T-helper 2 cell treated with Interferon-gamma antibody and Interleukin-4, amounts not matched to agents 5 μg/mL and 100 μg/mL, for 36 hours (primary cell): ENCODE data around the gene SMARCD1.
A peak's percentile ranks its signal among the peaks of the same experiment; 100 is the strongest.

ENCODE experiments used
- DNase-seq: peaks from one replicate; pipeline ENCODE4 v3.0.0; 2021; ENCODE audit warnings: low spot score
- H3K27ac Mint-ChIP-seq: one replicate; pipeline ENCODE4 v1.8.0; 2021; ENCODE audit warnings: mild to moderate bottlenecking, mixed read lengths
- H3K27me3 Mint-ChIP-seq: one replicate; pipeline ENCODE4 v1.8.0; 2021; ENCODE audit warnings: low read depth, mixed read lengths
- H3K36me3 Mint-ChIP-seq: one replicate; pipeline ENCODE4 v1.8.0; 2021; ENCODE audit warnings: low read depth, mixed read lengths
- H3K4me1 Mint-ChIP-seq: one replicate; pipeline ENCODE4 v1.8.0; 2021; ENCODE audit warnings: low read depth, mixed read lengths
- H3K4me3 Mint-ChIP-seq: one replicate; pipeline ENCODE4 v1.8.0; 2022; ENCODE audit warnings: mild to moderate bottlenecking, moderate library complexity, mixed read lengths
- H3K9me3 Mint-ChIP-seq: one replicate; pipeline ENCODE4 v1.8.0; 2021; ENCODE audit warnings: mixed read lengths

Gene SMARCD1

DNA sequence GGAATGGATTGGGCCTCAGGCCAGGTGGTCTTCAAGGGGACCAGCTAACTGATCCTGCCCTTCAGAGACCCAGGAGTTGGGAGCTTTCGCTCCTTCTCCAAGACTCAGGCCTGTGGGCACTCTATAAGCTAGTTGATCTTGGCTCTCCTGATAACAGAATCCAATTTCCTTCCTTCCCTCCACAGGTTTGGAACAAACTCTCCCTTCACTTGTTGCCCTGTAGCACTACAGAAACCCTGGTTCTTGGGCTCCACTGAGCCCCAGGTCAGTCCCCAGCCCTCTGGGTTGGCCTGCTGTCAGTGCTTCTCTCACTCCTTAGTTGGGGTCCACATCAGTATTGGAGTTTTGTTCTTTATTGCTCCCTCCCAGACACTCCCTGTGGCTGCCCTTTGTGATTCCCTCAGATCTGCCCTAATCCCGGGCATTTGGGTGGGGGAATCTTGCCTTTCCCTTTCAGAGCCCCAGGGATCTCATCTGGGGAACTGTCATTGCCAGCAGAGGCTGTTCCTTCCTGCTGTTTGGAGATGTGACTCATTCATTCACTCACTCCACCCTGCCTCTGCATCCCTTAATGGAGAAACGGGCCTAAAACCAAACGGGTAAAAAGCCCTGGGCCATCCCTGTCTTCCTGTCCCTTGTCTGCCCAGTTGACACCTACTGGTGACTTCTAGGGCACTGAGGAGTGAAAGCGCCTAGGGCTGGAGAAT is 14.3 kb downstream of the SMARCD1 start:
- no peak overlapping the region for H3K27ac Mint-ChIP-seq
- no peaks in the 10 kb centered on the region for H3K27me3 Mint-ChIP-seq
- H3K4me3 Mint-ChIP-seq: no peak overlapping the region
- DNase-seq: no peak
- no peaks in the 10 kb centered on the region for H3K9me3 Mint-ChIP-seq
- no peaks in the 10 kb centered on the region for H3K4me1 Mint-ChIP-seq
- peaks cover 45% of the 10 kb centered on the region for H3K36me3 Mint-ChIP-seq

- H3K4me1 Mint-ChIP-seq: no peaks in the 10 kb centered on the region
- H3K36me3 Mint-ChIP-seq: peaks cover 38% of the 10 kb centered on the region
- no peak overlapping the region for H3K27ac Mint-ChIP-seq
- H3K4me3 Mint-ChIP-seq: no peak overlapping the region
- no peak for DNase-seq
- no peaks in the 10 kb centered on the region for H3K9me3 Mint-ChIP-seq
- H3K27me3 Mint-ChIP-seq: no peaks in the 10 kb centered on the region
These were observed 15.4 kb downstream of the SMARCD1 start for GRCh38 chr12:50100561-50100960.

- Mint-ChIP-seq H3K36me3 (peaks cover 27% of the 10 kb centered on the region), H3K9me3 (no peaks in the 10 kb centered on the region), H3K4me1 (no peaks in the 10 kb centered on the region), H3K27me3 (no peaks in the 10 kb centered on the region), H3K4me3 (no peak overlapping the region), H3K27ac (no peak overlapping the region)
- DNase-seq: no peak
These were observed 16.5 kb downstream of the SMARCD1 start for GRCh38 chr12:50101663-50102062.

GRCh38 chr12:50102131-50102531 is 17.0 kb downstream of the SMARCD1 start:
- no peaks in the 10 kb centered on the region for H3K27me3 Mint-ChIP-seq
- no peak overlapping the region for H3K27ac Mint-ChIP-seq
- no peak overlapping the region for H3K4me3 Mint-ChIP-seq
- H3K9me3 Mint-ChIP-seq: no peaks in the 10 kb centered on the region
- peaks cover 23% of the 10 kb centered on the region for H3K36me3 Mint-ChIP-seq
- no peak for DNase-seq
- no peaks in the 10 kb centered on the region for H3K4me1 Mint-ChIP-seq

GRCh38 chr12:50102646-50103309 is 17.6 kb downstream of the SMARCD1 start:
- Mint-ChIP-seq H3K9me3 (no peaks in the 10 kb centered on the region), H3K4me1 (no peaks in the 10 kb centered on the region), H3K27me3 (no peaks in the 10 kb centered on the region), H3K4me3 (no peak overlapping the region), H3K36me3 (peaks cover 19% of the 10 kb centered on the region), H3K27ac (no peak overlapping the region)
- no peak for DNase-seq

DNA sequence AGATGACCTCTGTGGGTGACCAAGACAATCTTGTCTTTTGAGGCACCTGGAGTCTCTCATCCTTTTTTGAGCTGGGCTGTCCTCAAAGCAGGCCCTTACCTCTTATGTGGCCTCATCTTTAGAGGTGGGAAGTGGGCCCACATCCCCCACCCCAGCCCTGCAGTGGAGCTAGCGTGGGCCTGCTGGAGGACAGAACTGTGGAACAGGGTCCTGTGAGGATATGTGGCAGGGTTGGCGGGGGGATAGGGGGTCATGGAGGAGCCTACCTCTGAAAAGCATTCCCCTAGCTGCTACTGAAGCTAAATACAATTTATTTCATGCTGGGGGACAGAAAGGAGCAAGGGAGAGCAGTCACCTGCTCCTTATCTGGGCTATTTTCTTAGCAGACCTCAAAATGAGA is 18.2 kb downstream of the SMARCD1 start:
- Mint-ChIP-seq H3K4me1 (no peaks in the 10 kb centered on the region), H3K36me3 (peaks cover 15% of the 10 kb centered on the region), H3K27ac (no peak overlapping the region), H3K27me3 (no peaks in the 10 kb centered on the region), H3K9me3 (no peaks in the 10 kb centered on the region), H3K4me3 (no peak overlapping the region)
- no peak for DNase-seq

DNA sequence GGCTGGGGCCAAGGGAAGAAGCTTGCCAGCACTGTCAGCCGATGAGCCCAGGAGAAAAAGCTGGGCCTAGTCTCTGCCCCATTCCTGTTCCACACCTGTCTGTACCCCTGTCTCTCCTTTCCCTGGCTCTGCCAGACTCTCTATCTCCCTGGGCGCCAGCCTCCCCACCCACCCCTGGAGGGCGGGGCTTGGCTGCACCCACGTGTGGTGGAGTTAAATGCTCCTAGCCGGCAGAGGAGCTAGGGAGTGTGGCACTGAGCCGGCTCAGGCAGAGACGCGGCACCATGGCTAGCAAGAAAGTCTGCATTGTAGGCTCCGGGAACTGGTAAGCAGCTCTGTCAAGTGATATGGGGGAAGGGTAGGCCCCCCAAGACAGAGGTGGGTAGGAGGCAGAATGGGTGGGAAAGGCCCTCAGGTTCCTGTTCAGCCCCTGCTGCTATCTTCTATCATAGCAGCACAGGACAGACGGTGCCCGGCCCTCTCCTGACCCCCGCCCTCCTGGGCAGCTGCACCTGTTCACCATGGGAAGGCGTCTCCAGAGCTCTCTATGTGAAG is 18.7 kb downstream of the SMARCD1 start, which contains the start of gene GPD1:
Gene GPD1 (plus strand): TSS at position 242 of the 555 bp plus-strand sequence. CDS start 43 bp downstream, at position 285.
- H3K4me3 Mint-ChIP-seq: no peak within 1 kb of the TSS
- H3K36me3 Mint-ChIP-seq: peaks cover 14% of the 10 kb centered on the region
- no peaks in the 10 kb centered on the region for H3K27me3 Mint-ChIP-seq
- no peak for DNase-seq
- H3K27ac Mint-ChIP-seq: no peak within 1 kb of the TSS
- no peaks in the 10 kb centered on the region for H3K4me1 Mint-ChIP-seq
- no peaks in the 10 kb centered on the region for H3K9me3 Mint-ChIP-seq

DNA sequence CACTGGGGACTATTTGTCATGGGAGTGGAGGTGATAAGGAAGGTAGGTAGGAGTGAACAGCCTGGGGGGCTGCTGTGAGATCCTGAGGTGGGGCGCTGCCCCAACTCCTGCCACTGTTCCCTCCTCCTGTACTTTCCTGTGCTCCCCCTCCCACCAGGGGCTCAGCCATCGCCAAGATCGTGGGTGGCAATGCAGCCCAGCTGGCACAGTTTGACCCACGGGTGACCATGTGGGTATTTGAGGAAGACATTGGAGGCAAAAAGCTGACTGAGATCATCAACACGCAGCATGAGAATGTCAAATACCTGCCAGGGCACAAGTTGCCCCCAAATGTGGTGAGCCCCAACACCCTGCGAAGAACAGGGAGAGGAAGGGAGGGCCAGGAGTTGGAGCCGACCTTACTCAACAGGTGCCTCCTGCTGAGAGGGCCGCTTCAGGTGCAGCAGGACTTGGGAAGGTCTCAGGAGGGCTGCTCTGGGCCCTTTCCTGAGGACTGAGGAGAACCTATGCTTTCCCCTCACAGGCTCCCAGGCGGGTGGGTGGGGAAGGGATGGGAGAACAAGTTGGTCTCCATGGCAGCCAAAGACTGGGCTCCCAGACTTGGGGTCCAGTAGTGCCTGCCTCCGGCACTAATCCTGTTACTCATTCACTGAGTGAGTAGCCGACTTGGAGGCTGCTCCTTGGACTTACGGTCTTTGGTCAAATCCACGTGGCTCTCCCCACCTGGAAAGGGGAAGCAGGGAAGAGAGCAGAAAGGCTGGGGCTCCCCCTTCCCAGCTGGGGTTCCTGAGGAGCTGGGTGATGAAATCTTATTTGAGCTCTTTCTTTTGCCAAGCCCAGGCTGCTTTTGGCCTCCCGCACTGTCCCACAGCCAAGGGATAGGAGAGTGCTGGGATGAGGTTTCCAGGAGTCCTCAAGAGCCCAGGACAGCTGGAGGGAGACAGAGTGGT is 19.6 kb downstream of the SMARCD1 start:
- Mint-ChIP-seq H3K9me3 (no peaks in the 10 kb centered on the region), H3K4me3 (no peak overlapping the region), H3K27me3 (no peaks in the 10 kb centered on the region), H3K27ac (no peak overlapping the region), H3K4me1 (no peaks in the 10 kb centered on the region), H3K36me3 (peaks cover 8% of the 10 kb centered on the region)
- no peak for DNase-seq

DNA sequence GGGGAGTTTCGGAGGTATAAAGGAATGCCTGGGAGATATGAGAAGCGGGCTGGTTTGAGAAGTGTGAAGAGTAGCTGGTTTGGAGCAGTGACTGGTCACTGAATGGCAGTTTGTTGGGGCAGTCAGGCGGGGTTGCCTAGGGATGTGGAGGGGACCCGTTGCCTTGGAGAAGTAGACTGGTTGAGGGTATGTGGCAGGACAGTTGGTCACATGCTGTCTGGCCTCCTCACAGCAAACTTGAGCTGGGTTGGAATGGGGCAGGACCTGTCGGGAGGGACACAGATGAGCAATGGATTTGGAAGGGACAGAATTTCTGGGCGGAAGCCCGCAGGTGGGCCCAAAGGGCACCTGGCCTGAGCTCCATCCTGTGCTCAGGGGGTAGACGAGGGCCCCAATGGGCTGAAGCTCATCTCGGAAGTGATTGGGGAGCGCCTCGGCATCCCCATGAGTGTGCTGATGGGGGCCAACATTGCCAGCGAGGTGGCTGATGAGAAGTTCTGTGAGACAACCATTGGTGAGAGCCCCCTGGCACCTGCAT is 20.8 kb downstream of the SMARCD1 start:
- H3K27ac Mint-ChIP-seq: peak overlapping the region; percentile 29

GRCh38 chr12:50106907-50107306 is 21.8 kb downstream of the SMARCD1 start:
- H3K36me3 Mint-ChIP-seq: no peaks in the 10 kb centered on the region
- H3K27ac Mint-ChIP-seq: no peak overlapping the region
- H3K4me3 Mint-ChIP-seq: no peak overlapping the region
- no peaks in the 10 kb centered on the region for H3K27me3 Mint-ChIP-seq
- no peak for DNase-seq
- H3K4me1 Mint-ChIP-seq: peaks cover 7% of the 10 kb centered on the region
- H3K9me3 Mint-ChIP-seq: no peaks in the 10 kb centered on the region

More for the DNA sequence above, 20.8 kb downstream of the SMARCD1 start:
- Mint-ChIP-seq H3K4me3 (no peak overlapping the region), H3K27me3 (no peaks in the 10 kb centered on the region), H3K36me3 (no peaks in the 10 kb centered on the region), H3K9me3 (no peaks in the 10 kb centered on the region), H3K4me1 (peaks cover 5% of the 10 kb centered on the region)
- DNase-seq: no peak

- Mint-ChIP-seq H3K4me3 (no peak overlapping the region), H3K4me1 (peaks cover 7% of the 10 kb centered on the region), H3K27ac (no peak overlapping the region), H3K27me3 (no peaks in the 10 kb centered on the region), H3K36me3 (peaks cover 4% of the 10 kb centered on the region), H3K9me3 (no peaks in the 10 kb centered on the region)
- no peak for DNase-seq
These were observed 22.5 kb downstream of the SMARCD1 start for GRCh38 chr12:50107416-50108268.

DNA sequence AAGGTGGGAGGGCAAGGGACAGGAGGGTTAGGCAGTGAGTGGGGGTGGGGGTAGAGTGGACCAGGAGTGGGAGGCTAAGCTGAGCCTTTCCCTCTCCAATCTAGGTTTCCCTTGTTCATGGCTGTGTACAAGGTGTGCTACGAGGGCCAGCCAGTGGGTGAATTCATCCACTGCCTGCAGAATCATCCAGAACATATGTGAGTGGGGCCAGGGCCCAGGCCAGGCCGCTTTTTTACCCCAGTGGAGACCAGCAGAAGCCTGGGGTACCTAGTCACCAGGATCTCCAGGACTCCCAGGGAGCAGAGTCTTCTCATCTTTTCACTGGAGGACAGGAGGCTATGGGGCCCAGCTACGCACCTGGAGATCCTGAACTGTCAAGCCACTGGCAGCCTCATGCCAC is 24.2 kb downstream of the SMARCD1 start:
- DNase-seq: no peak
- Mint-ChIP-seq H3K9me3 (no peaks in the 10 kb centered on the region), H3K4me1 (peaks cover 7% of the 10 kb centered on the region), H3K27me3 (no peaks in the 10 kb centered on the region), H3K27ac (no peak overlapping the region), H3K4me3 (no peak overlapping the region), H3K36me3 (peaks cover 10% of the 10 kb centered on the region)
